ENCODE measurements around the gene AIFM2.

The AIFM2 gene

DNA sequence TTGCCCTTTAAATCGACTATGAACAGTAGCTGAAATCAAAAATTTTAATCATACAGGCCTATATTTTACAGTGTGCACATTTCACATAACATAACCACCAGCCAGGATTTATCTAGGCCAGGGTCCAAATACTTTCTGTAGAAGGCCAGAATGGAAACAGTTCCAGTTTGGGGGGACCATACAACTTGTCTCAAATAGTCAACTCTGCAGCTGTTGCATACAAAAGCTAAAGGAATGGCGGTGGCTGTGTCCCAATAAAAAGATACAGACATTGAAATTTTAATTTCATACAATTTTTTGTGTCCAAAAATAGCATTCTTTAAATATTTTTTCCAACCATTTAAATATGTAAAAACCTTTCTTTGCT is 14.6 kb upstream of the AIFM2 start:
- Histone ChIP-seq H3K4me3 (ENCODE audit: low read depth in 1 of 2, low read length in 2 of 2) (peak overlapping the region in 1 of 2 donors; percentile 82), H3K9ac (ENCODE audit: low read depth in 1 of 2, low read length in 2 of 2) (peak overlapping the region; percentile 77), H3K4me1 (ENCODE audit: control insufficient read depth in 1 of 2, insufficient read depth in 2 of 2, low read length in 2 of 2) (peaks cover 23 to 25% of the 10 kb centered on the region in 2 donors), H3K9me3 (ENCODE audit: control insufficient read depth in 1 of 2, low read length in 2 of 2) (no peaks in the 10 kb centered on the region), H3K36me3 (ENCODE audit: control insufficient read depth in 1 of 2, insufficient read depth in 2 of 2, low read length in 2 of 2) (peaks cover 10 to 32% of the 10 kb centered on the region in 2 donors), H3K27ac (ENCODE audit: low read depth, low read length) (no peak overlapping the region), H3K27me3 (ENCODE audit: control insufficient read depth in 1 of 2, insufficient read depth in 2 of 2, low read length in 2 of 2) (no peaks in the 10 kb centered on the region)

DNA sequence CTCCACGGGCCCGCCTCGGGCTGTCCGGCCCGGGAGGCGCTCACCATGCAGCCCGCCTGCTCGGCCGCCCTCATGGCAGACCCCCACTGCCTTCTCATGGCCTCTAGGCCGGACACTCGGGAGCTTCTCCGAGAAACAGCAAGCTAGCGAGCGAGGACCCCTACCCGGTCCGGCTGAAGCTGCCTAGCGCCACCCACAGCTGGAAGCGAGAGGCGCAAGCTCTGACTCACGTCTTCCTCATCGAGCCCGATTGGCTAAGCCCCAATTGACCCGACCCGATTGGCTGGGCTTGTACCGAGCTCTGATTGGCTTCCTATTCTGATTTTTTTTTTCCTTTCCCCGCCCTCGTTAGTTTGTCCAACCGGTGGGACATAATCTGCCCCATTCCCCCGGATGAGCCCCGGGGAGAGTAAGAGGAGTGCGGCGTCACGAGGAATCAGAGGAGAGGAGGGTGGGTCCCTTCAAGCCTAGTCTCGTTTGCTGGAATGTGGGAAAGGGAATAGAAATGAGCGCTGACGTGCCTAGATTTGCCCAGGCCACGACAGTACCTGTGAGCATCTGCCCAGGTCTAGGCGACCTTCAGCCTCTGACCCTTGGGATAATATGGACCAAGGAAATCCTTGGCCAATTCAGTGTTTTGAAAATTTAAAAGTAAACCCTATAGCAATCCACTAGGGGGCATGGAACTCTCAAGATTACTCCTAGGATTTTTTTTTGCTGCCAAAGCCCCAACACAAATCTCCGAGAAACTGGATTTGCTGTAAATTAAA is 14.0 kb upstream of the AIFM2 start, which contains the start of gene TYSND1:
TYSND1 (minus strand) TSS at position 212 of the 770 bp plus-strand sequence; CDS start at position 98, 114 bp downstream.
- H3K27me3 ChIP-seq (ENCODE audit: control insufficient read depth in 1 of 2, insufficient read depth in 2 of 2, low read length in 2 of 2) = no peaks in the 10 kb centered on the region
- peak within 1 kb of the TSS; percentile 80 to 82 for H3K4me3 ChIP-seq (ENCODE audit: low read depth in 1 of 2, low read length in 2 of 2)
- peak within 1 kb of the TSS; percentile 87 for H3K27ac ChIP-seq (ENCODE audit: low read depth, low read length)
- peaks cover 23 to 25% of the 10 kb centered on the region in 2 donors for H3K4me1 ChIP-seq (ENCODE audit: control insufficient read depth in 1 of 2, insufficient read depth in 2 of 2, low read length in 2 of 2)
- H3K9ac ChIP-seq (ENCODE audit: low read depth in 1 of 2, low read length in 2 of 2) = peak within 1 kb of the TSS; percentile 77 to 95
- no peaks in the 10 kb centered on the region for H3K9me3 ChIP-seq (ENCODE audit: control insufficient read depth in 1 of 2, low read length in 2 of 2)
- peaks cover 9 to 27% of the 10 kb centered on the region in 2 donors for H3K36me3 ChIP-seq (ENCODE audit: control insufficient read depth in 1 of 2, insufficient read depth in 2 of 2, low read length in 2 of 2)

DNA sequence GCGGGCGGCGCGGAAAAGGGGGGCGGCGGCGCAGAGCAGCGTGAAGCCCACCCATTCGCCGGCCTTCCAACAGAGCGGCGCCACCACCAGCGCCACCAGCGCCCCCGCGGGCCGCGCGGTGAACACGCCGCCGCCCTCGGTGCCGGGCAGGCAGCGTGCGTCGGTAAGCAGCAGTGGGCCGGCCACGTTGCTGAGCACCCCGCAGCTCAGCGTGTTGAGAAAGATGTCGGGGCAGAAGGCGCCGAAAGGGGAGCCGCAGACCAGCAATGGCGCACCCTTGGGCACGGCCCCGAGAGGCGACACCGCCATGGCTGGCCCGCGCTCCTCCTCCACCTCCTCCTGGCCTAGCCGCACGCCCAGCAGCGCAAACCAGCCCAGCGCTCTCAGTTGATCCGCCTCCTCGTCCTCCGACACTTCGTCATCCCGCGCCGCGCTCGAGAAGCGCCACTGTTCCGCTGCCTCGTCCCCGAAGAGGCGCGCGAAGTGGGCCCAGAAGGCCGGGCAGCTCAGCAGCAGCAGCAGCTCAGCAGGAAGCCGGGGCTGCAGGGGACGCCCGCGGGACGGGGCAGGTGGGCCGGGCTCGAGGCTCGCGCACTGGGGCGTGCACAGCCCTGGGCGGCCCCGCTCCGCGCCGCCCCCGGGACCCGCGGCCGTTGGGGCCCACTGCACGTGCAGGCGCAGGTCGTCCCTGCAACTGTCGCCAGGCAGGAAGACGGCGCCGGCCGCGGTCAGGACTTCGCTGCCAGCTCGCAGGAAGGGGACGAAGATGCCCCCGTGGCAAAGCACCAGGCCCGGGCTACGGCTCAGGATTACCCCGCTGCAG is 13.3 kb upstream of the AIFM2 start:
- Histone ChIP-seq H3K36me3 (ENCODE audit: control insufficient read depth in 1 of 2, insufficient read depth in 2 of 2, low read length in 2 of 2) (peaks cover 9 to 22% of the 10 kb centered on the region in 2 donors), H3K9ac (ENCODE audit: low read depth in 1 of 2, low read length in 2 of 2) (peak overlapping the region; percentile 77 to 95), H3K27me3 (ENCODE audit: control insufficient read depth in 1 of 2, insufficient read depth in 2 of 2, low read length in 2 of 2) (no peaks in the 10 kb centered on the region), H3K9me3 (ENCODE audit: control insufficient read depth in 1 of 2, low read length in 2 of 2) (no peaks in the 10 kb centered on the region), H3K4me1 (ENCODE audit: control insufficient read depth in 1 of 2, insufficient read depth in 2 of 2, low read length in 2 of 2) (peaks cover 23 to 25% of the 10 kb centered on the region in 2 donors), H3K27ac (ENCODE audit: low read depth, low read length) (peak overlapping the region; percentile 71), H3K4me3 (ENCODE audit: low read depth in 1 of 2, low read length in 2 of 2) (peak overlapping the region; percentile 80 to 82)

DNA sequence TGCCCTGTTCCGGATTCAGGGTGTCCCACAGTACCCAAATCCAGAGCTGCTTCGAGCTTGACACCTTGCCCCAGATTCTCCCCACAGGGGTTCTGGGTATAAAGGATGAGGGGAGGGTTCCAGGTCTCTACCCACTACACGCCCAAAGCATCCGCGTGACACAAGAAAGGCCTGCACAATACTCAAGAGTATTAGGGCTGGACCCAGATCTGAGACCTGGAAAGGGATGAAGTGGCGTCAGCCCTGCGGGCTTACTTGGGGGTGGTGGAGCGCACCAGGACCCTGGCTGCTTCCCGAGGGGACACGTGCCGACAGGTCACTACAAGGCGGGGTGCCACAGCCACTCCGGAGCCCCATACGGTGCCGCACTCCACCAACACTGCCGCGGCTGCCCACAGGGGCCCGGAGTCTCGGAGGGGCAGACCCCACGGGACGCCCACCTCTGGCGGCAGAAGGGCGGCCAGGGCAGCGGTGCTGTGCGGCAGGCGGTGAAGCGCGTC is 12.6 kb upstream of the AIFM2 start:
- Histone ChIP-seq H3K9ac (ENCODE audit: low read depth in 1 of 2, low read length in 2 of 2) (peak overlapping the region; percentile 77 to 95), H3K9me3 (ENCODE audit: control insufficient read depth in 1 of 2, low read length in 2 of 2) (no peaks in the 10 kb centered on the region), H3K27me3 (ENCODE audit: control insufficient read depth in 1 of 2, insufficient read depth in 2 of 2, low read length in 2 of 2) (no peaks in the 10 kb centered on the region)

DNA sequence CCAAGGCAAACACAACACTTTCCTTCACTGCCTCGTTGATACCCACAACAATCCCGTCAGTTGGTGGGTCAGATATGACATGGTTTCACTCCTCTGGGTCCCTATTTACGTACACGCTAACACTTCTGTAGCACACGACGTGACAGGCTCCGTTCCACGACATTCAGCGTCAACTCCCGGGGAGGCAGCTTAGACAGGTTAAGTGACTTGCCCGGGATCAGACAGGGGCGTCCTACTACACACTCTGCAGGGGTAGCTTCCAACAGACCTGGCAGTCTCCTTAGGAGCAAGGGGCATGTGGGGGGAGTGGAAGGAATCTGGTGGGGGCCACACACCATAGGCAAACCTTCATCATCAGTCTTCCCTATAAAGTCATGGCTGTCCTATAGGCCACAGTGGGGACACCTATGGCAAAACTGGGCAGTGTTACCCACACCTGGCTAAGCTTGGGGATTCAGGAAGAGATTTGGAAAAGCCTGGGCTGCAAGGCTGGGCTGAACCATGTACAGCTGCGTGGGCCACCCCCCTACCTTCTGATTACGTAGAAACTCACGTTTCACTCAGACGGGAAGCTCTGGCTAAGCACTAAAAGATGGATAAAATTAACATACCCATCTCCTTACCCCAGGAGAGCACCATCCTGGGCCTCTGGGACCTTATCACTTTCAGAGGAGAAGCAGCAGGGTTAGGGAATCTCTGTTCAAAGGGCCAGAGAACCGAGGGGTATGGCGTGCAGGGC is 11.9 kb upstream of the AIFM2 start:
- Histone ChIP-seq H3K4me1 (ENCODE audit: control insufficient read depth in 1 of 2, insufficient read depth in 2 of 2, low read length in 2 of 2) (peaks cover 23 to 25% of the 10 kb centered on the region in 2 donors), H3K9ac (ENCODE audit: low read depth in 1 of 2, low read length in 2 of 2) (peak overlapping the region in 1 of 2 donors; percentile 77)

More for the DNA sequence above, 12.6 kb upstream of the AIFM2 start:
- Histone ChIP-seq H3K27ac (ENCODE audit: low read depth, low read length) (peak overlapping the region; percentile 71), H3K4me3 (ENCODE audit: low read depth in 1 of 2, low read length in 2 of 2) (peak overlapping the region; percentile 80 to 82), H3K36me3 (ENCODE audit: control insufficient read depth in 1 of 2, insufficient read depth in 2 of 2, low read length in 2 of 2) (peaks cover 5 to 15% of the 10 kb centered on the region in 2 donors), H3K4me1 (ENCODE audit: control insufficient read depth in 1 of 2, insufficient read depth in 2 of 2, low read length in 2 of 2) (peaks cover 23 to 25% of the 10 kb centered on the region in 2 donors)

DNA sequence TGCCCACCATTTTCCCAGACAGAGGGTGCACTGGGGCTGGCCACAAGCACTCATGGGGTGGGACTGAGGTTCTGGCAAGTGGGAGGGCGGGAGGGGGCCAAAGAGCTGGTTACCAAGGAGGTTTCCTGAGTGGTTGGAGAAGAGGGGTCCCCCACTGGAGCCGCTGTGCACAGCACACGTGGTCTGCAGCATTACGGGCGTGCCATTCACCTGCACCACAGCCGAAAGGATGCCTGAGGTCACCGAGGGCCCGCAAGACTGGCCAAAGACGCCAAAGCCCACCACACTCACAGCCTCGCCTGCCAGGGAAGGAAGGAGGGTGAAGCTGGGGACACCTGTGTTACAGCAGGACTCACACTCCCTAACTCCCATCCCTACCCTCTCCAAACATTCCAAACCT is 9.9 kb upstream of the AIFM2 start:
- Histone ChIP-seq H3K27me3 (ENCODE audit: control insufficient read depth in 1 of 2, insufficient read depth in 2 of 2, low read length in 2 of 2) (no peaks in the 10 kb centered on the region), H3K36me3 (ENCODE audit: control insufficient read depth in 1 of 2, insufficient read depth in 2 of 2, low read length in 2 of 2) (peaks cover 0 to 4% of the 10 kb centered on the region in 2 donors), H3K27ac (ENCODE audit: low read depth, low read length) (no peak overlapping the region), H3K9ac (ENCODE audit: low read depth in 1 of 2, low read length in 2 of 2) (no peak overlapping the region), H3K4me1 (ENCODE audit: control insufficient read depth in 1 of 2, insufficient read depth in 2 of 2, low read length in 2 of 2) (peaks cover 30 to 36% of the 10 kb centered on the region in 2 donors), H3K9me3 (ENCODE audit: control insufficient read depth in 1 of 2, low read length in 2 of 2) (no peaks in the 10 kb centered on the region), H3K4me3 (ENCODE audit: low read depth in 1 of 2, low read length in 2 of 2) (no peak overlapping the region)

More for the DNA sequence above, 11.9 kb upstream of the AIFM2 start:
- Histone ChIP-seq H3K36me3 (ENCODE audit: control insufficient read depth in 1 of 2, insufficient read depth in 2 of 2, low read length in 2 of 2) (peaks cover 0 to 13% of the 10 kb centered on the region in 2 donors), H3K4me3 (ENCODE audit: low read depth in 1 of 2, low read length in 2 of 2) (peak overlapping the region; percentile 80 to 82), H3K27me3 (ENCODE audit: control insufficient read depth in 1 of 2, insufficient read depth in 2 of 2, low read length in 2 of 2) (no peaks in the 10 kb centered on the region), H3K9me3 (ENCODE audit: control insufficient read depth in 1 of 2, low read length in 2 of 2) (no peaks in the 10 kb centered on the region), H3K27ac (ENCODE audit: low read depth, low read length) (no peak overlapping the region)

DNA sequence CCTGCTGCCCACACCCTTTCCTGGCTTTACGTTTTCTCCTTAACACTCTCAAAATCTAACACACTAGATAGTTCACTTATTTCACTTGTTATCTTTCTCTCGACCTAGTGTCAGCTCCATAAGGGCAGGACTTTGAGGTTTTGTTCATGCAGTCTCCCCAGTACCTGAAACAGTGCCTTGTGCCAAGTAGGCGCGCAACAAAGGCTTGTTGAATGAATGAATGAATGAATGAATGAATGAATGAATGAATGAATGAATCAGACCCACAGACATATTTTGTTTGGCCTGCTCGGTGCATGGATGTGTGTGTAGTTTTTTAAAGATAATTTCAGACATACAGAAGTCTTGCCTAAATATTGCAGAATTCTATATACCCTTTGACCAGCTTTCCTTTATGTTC is 7.7 kb upstream of the AIFM2 start:
- no peaks in the 10 kb centered on the region for H3K9me3 ChIP-seq (ENCODE audit: control insufficient read depth in 1 of 2, low read length in 2 of 2)
- no peaks in the 10 kb centered on the region for H3K27me3 ChIP-seq (ENCODE audit: control insufficient read depth in 1 of 2, insufficient read depth in 2 of 2, low read length in 2 of 2)
- H3K9ac ChIP-seq (ENCODE audit: low read depth in 1 of 2, low read length in 2 of 2) = no peak overlapping the region
- H3K4me1 ChIP-seq (ENCODE audit: control insufficient read depth in 1 of 2, insufficient read depth in 2 of 2, low read length in 2 of 2) = peaks cover 20 to 36% of the 10 kb centered on the region in 2 donors
- H3K27ac ChIP-seq (ENCODE audit: low read depth, low read length) = no peak overlapping the region
- H3K4me3 ChIP-seq (ENCODE audit: low read depth in 1 of 2, low read length in 2 of 2) = no peak overlapping the region
- peaks cover 0 to 4% of the 10 kb centered on the region in 2 donors for H3K36me3 ChIP-seq (ENCODE audit: control insufficient read depth in 1 of 2, insufficient read depth in 2 of 2, low read length in 2 of 2)

DNA sequence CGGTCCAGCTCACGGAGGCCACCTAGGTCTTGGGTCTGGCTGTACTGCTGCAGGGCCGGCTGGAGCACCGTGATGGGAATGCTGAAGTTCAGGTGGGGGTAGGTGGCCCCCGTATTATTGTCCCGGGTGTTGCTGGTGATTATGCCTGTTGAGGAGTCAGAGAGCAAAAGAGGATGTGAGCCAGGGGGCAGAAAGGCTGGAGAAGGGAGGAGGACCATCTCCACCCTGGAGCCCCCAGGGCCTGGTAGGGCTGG is 7.3 kb upstream of the AIFM2 start:
- no peak overlapping the region for H3K4me3 ChIP-seq (ENCODE audit: low read depth in 1 of 2, low read length in 2 of 2)
- H3K27me3 ChIP-seq (ENCODE audit: control insufficient read depth in 1 of 2, insufficient read depth in 2 of 2, low read length in 2 of 2) = no peaks in the 10 kb centered on the region
- H3K36me3 ChIP-seq (ENCODE audit: control insufficient read depth in 1 of 2, insufficient read depth in 2 of 2, low read length in 2 of 2) = peaks cover 0 to 4% of the 10 kb centered on the region in 2 donors
- peaks cover 17 to 32% of the 10 kb centered on the region in 2 donors for H3K4me1 ChIP-seq (ENCODE audit: control insufficient read depth in 1 of 2, insufficient read depth in 2 of 2, low read length in 2 of 2)
- H3K9ac ChIP-seq (ENCODE audit: low read depth in 1 of 2, low read length in 2 of 2) = no peak overlapping the region
- no peaks in the 10 kb centered on the region for H3K9me3 ChIP-seq (ENCODE audit: control insufficient read depth in 1 of 2, low read length in 2 of 2)
- H3K27ac ChIP-seq (ENCODE audit: low read depth, low read length) = no peak overlapping the region

DNA sequence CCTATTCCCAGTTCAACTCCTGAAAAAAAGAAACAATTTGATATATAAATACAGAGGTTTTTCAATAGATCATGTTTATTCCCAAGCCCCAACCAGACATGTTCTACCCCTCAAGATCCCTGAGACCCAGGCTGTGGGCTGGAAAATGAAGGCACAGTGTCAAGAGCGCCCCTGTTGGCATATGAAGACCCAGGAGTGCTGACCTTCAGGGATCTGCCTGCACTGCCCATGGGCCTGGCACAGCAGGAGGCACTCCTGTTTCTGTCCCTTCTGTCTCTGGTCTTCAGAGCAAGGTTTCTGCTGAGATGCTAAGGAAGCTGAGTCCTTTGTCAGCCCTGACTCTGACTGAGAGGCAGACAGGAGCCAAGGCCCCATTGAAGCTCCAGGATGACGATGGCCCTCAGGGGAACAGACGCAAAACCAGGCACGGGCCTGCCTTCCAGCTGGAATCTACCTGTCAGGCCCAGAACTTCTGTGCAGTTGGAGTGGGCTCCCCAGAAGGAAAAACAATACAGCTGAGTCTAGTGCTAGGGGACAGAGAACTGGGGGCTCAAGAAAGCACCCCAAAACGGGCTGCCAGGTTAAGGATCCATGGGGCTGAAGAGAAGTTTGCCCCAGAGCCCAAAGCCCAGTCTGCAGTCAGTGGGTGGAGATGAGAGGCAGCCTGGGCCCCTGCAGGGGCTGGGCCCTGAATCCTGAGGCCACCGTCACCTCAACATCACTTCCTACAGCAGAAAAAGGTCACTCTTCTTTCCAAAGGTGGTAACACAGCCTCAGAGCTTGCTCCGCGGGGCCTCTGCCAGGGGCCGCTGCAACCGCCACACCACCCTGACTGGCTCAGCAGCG is 6.7 kb upstream of the AIFM2 start:
- H3K9ac ChIP-seq (ENCODE audit: low read depth in 1 of 2, low read length in 2 of 2) = no peak overlapping the region
- H3K4me1 ChIP-seq (ENCODE audit: control insufficient read depth in 1 of 2, insufficient read depth in 2 of 2, low read length in 2 of 2) = peaks cover 11 to 26% of the 10 kb centered on the region in 2 donors
- H3K27ac ChIP-seq (ENCODE audit: low read depth, low read length) = no peak overlapping the region
- H3K9me3 ChIP-seq (ENCODE audit: control insufficient read depth in 1 of 2, low read length in 2 of 2) = no peaks in the 10 kb centered on the region
- H3K27me3 ChIP-seq (ENCODE audit: control insufficient read depth in 1 of 2, insufficient read depth in 2 of 2, low read length in 2 of 2) = no peaks in the 10 kb centered on the region
- H3K4me3 ChIP-seq (ENCODE audit: low read depth in 1 of 2, low read length in 2 of 2) = no peak overlapping the region
- peaks cover 0 to 4% of the 10 kb centered on the region in 2 donors for H3K36me3 ChIP-seq (ENCODE audit: control insufficient read depth in 1 of 2, insufficient read depth in 2 of 2, low read length in 2 of 2)

All from duodenal mucosa (tissue), 2 donors.